HCT116 (cell line): ENCODE results near the gene MFAP3L. TPM values are rescaled to one million over a fixed set of nuclear protein-coding genes. Genes with fewer than 3 reads are reported as not detected.

Experiments
- ATAC-seq: fragments of 200-7000 bp; cut with Tn5 transposase; 2 replicates; pipeline ENCODE4 v1.9.1; 2020; ENCODE audit warnings: mild to moderate bottlenecking, moderate library complexity
- BruUV-seq: library from RNA; stranded (reverse); fragments of 400-500 nt; replicated peaks from 2 replicates; lab custom pipeline; 2021; lab: Mats Ljungman, UMichigan
- CTCF ChIA-PET: fragments of 300-600 bp; sonication (Branson Sonifier 250); formaldehyde crosslinking; loops from one replicate; lab custom pipeline; 2021; ENCODE audit warnings: antibody characterized with exemption; lab: Charles Lee
- POLR2A ChIA-PET: fragments of 300-600, 350-600 bp; sonication (Branson Sonifier 250); formaldehyde crosslinking; loops from one replicate; lab custom pipeline; 2021; ENCODE audit warnings: antibody characterized with exemption; lab: Charles Lee
- RAD21 ChIA-PET, 2 experiments: fragments of 300-600 bp; sonication (Branson Sonifier 250); formaldehyde crosslinking; loops; one replicate each; lab custom pipeline; 2023; ENCODE audit warnings: low total read pairs in 2 of 2; ENCODE audit not compliant: uncharacterized antibody in 2 of 2, unreplicated experiment in 2 of 2, low non-redundant PET in 1 of 2; lab: Charles Lee
- DNase-seq: peaks from one replicate; pipeline ENCODE4 v3.0.0-alpha.2; 2010; ENCODE audit warnings: low read depth, low spot score
- H2AFZ ChIP-seq: fragments of 200-600 bp; shearing (Covaris generic), sonication (generic); 2 replicates; pipeline ENCODE4 v1.6.1; 2017; ENCODE audit warnings: low read depth, mixed run types, mixed read lengths, antibody characterized with exemption, low read length; ENCODE audit not compliant: poor library complexity, severe bottlenecking
- H3K27ac ChIP-seq: 2 replicates; pipeline ENCODE4 v1.5.1; 2012; ENCODE audit warnings: low read depth, low read length
- H3K27me3 ChIP-seq: fragments of 200-600 bp; sonication (generic); 2 replicates; pipeline ENCODE4 v1.6.1; 2016; ENCODE audit warnings: mixed run types, low read length, mixed read lengths; ENCODE audit not compliant: insufficient read depth
- H3K36me3 ChIP-seq, 2 experiments: fragments of 200-500 bp in 1 of 2; fragments of 200-600 bp in 1 of 2; sonication (Bioruptor generic) in 1 of 2; sonication (generic) in 1 of 2; 2 replicates each; pipeline versions ENCODE4 v1.5.1 to v1.6.1; 2014 to 2016; ENCODE audit warnings: low read length in 2 of 2, inconsistent platforms in 1 of 2, mixed read lengths in 1 of 2, mixed run types in 1 of 2; ENCODE audit not compliant: insufficient read depth in 2 of 2, control insufficient read depth in 1 of 2
- H3K4me1 ChIP-seq, 2 experiments: fragments of 200-600 bp in 1 of 2; sonication (generic) in 1 of 2; 2 replicates each; pipeline versions ENCODE4 v1.5.1 to v1.6.1; 2012 to 2017; ENCODE audit warnings: low read length in 2 of 2, inconsistent platforms in 1 of 2, mild to moderate bottlenecking in 1 of 2, mixed read lengths in 1 of 2, mixed run types in 1 of 2, moderate library complexity in 1 of 2; ENCODE audit not compliant: insufficient read depth in 2 of 2, control insufficient read depth in 1 of 2
- H3K4me2 ChIP-seq: fragments of 200-600 bp; sonication (generic); 2 replicates; pipeline ENCODE4 v1.6.1; 2017; ENCODE audit warnings: mixed run types, low read length, mixed read lengths
- H3K4me3 ChIP-seq, 2 experiments: fragments of 200-600 bp in 1 of 2; sonication (generic) in 1 of 2; replicated peaks in 1 of 2; 2 replicates each; pipeline ENCODE4 v1.5.1; 2011 to 2016; ENCODE audit warnings: low read length in 2 of 2, control low read depth in 1 of 2, low read depth in 1 of 2, mild to moderate bottlenecking in 1 of 2, mixed read lengths in 1 of 2, mixed run types in 1 of 2
- H3K79me2 ChIP-seq: fragments of 200-600 bp; sonication (generic); 2 replicates; pipeline ENCODE4 v1.6.1; 2017; ENCODE audit warnings: mild to moderate bottlenecking, mixed run types, low read length, moderate library complexity, mixed read lengths; ENCODE audit not compliant: insufficient read depth
- H3K9ac ChIP-seq: fragments of 200-600 bp; sonication (generic); 2 replicates; pipeline ENCODE4 v1.6.1; 2016; ENCODE audit warnings: low read length, mixed read lengths
- H3K9me2 ChIP-seq: fragments of 200-600 bp; sonication (generic), shearing (Covaris generic); 2 replicates; pipeline ENCODE4 v1.6.1; 2017; ENCODE audit warnings: mixed run types, mild to moderate bottlenecking, moderate library complexity; ENCODE audit not compliant: insufficient read depth
- H3K9me3 ChIP-seq, 2 experiments: fragments of 200-500 bp in 1 of 2; fragments of 200-600 bp in 1 of 2; sonication (Bioruptor generic) in 1 of 2; sonication (generic) in 1 of 2; 2 replicates each; pipeline ENCODE4 v1.6.1; 2014 to 2017; ENCODE audit warnings: low read length in 2 of 2, mixed read lengths in 2 of 2, inconsistent platforms in 1 of 2, low read depth in 1 of 2, mild to moderate bottlenecking in 1 of 2, mixed run types in 1 of 2, moderate library complexity in 1 of 2; ENCODE audit not compliant: control insufficient read depth in 1 of 2, insufficient read depth in 1 of 2
- H4K20me1 ChIP-seq: fragments of 200-600 bp; sonication (generic), shearing (Covaris generic); 2 replicates; pipeline ENCODE4 v1.6.1; 2017; ENCODE audit warnings: mixed run types, mild to moderate bottlenecking, moderate library complexity; ENCODE audit not compliant: insufficient read depth
- CBX3 ChIP-seq: IDR thresholded peaks from 2 replicates; pipeline ENCODE4 v1.6.1; 2012; ENCODE audit warnings: low read depth
- CTCF ChIP-seq, 3 experiments: fragments of 200-600 bp in 1 of 3; sonication (generic) in 1 of 3; IDR thresholded peaks in 2 of 3; conservative IDR thresholded peaks in 1 of 3; 2 replicates each; pipeline ENCODE4 v1.5.1; 2012 to 2017; ENCODE audit warnings: low read depth in 2 of 3, low read length in 2 of 3, antibody characterized with exemption in 1 of 3, borderline replicate concordance in 1 of 3, control low read depth in 1 of 3, mild to moderate bottlenecking in 1 of 3, mixed read lengths in 1 of 3, mixed run types in 1 of 3, moderate library complexity in 1 of 3; ENCODE audit not compliant: insufficient read depth in 1 of 3
- EZH2phosphoT487 ChIP-seq: fragments of 200-600 bp; IDR thresholded peaks from 2 replicates; pipeline ENCODE4 v1.6.1; 2018; ENCODE audit warnings: antibody characterized with exemption, borderline replicate concordance
- JUND ChIP-seq: IDR thresholded peaks from 2 replicates; pipeline ENCODE4 v1.6.1; 2012
- MAX ChIP-seq: IDR thresholded peaks from 2 replicates; pipeline ENCODE4 v1.6.1; 2012
- POLR2AphosphoS5 ChIP-seq: IDR thresholded peaks from 2 replicates; pipeline ENCODE4 v1.6.1; 2011; ENCODE audit warnings: mild to moderate bottlenecking, low read depth, low read length, moderate library complexity
- SP1 ChIP-seq: IDR thresholded peaks from 2 replicates; pipeline ENCODE4 v1.6.1; 2012; ENCODE audit warnings: low read depth
- SRF ChIP-seq: IDR thresholded peaks from 2 replicates; pipeline ENCODE4 v1.6.1; 2012; ENCODE audit warnings: low read depth
- TCF7L2 ChIP-seq: IDR thresholded peaks from 2 replicates; pipeline ENCODE4 v1.7.0; 2011; ENCODE audit warnings: borderline replicate concordance, inconsistent platforms; ENCODE audit not compliant: insufficient read depth, insufficient read length; ENCODE audit errors: extremely low read depth
- ZFX ChIP-seq: fragments of 450-650 bp; IDR thresholded peaks from 2 replicates; pipeline ENCODE4 v1.6.1; 2017
- intact Hi-C: fragments of 100-400 bp; cut with micrococcal nuclease; formaldehyde crosslinking; loops from 2 replicates; pipeline ENCODE4 v1.10.0; 2022
- total RNA-seq: library from RNA; stranded (reverse); gene quantifications from one replicate; pipeline ENCODE4 v1.2.1, GENCODE V29; 2021; ENCODE audit not compliant: unreplicated experiment
- TF ChIP-seq, protein P1 (sequence below): IDR thresholded peaks from 2 replicates; pipeline ENCODE4 v1.6.1; 2011; ENCODE audit warnings: mild to moderate bottlenecking, low read length, moderate library complexity; ENCODE audit not compliant: insufficient replicate concordance; ENCODE audit errors: extremely low read depth

MFAP3L gene
- total RNA-seq, 1 experiment from 2014 or later, result 8.4 TPM

- H2AFZ ChIP-seq, result no peak overlapping the region
- H3K27me3 ChIP-seq, result no peaks in the 10 kb centered on the region
- H3K9ac ChIP-seq, result no peak overlapping the region
- ChIA-PET POLR2A (no interaction called here), CTCF (no interaction called here), RAD21 (no interaction called here)
- intact Hi-C loops, result no loop called here
- peak; percentile 61 for ATAC-seq
- H3K4me3 ChIP-seq, result no peak overlapping the region
- H3K27ac ChIP-seq, result no peak overlapping the region
- no peaks in the 10 kb centered on the region for H3K36me3 ChIP-seq
- H3K4me1 ChIP-seq, result no peaks in the 10 kb centered on the region
- TF ChIP-seq SP1 (no peak), MAX (no peak), EZH2phosphoT487 (no peak), POLR2AphosphoS5 (no peak)
- TF ChIP-seq, protein P1, sequence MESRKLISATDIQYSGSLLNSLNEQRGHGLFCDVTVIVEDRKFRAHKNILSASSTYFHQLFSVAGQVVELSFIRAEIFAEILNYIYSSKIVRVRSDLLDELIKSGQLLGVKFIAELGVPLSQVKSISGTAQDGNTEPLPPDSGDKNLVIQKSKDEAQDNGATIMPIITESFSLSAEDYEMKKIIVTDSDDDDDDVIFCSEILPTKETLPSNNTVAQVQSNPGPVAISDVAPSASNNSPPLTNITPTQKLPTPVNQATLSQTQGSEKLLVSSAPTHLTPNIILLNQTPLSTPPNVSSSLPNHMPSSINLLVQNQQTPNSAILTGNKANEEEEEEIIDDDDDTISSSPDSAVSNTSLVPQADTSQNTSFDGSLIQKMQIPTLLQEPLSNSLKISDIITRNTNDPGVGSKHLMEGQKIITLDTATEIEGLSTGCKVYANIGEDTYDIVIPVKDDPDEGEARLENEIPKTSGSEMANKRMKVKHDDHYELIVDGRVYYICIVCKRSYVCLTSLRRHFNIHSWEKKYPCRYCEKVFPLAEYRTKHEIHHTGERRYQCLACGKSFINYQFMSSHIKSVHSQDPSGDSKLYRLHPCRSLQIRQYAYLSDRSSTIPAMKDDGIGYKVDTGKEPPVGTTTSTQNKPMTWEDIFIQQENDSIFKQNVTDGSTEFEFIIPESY, result no peak
- no peaks in the 10 kb centered on the region for H4K20me1 ChIP-seq
- BruUV-seq, result no TSS peak
- no peak for DNase-seq
- no peak overlapping the region for H3K4me2 ChIP-seq
- no peaks in the 10 kb centered on the region for H3K79me2 ChIP-seq
- H3K9me3 ChIP-seq, result no peaks in the 10 kb centered on the region
- H3K9me2 ChIP-seq, result no peaks in the 10 kb centered on the region
Observed at GRCh38 chr4:170051402-170051801, 25.2 kb upstream of the MFAP3L start.

- no TSS peak for BruUV-seq
- Histone ChIP-seq H3K9me3 (no peaks in the 10 kb centered on the region), H3K4me3 (no peak overlapping the region), H3K9ac (no peak overlapping the region), H3K27me3 (no peaks in the 10 kb centered on the region)
- ATAC-seq, result no peak
- POLR2A ChIA-PET, result no interaction called here
- TF ChIP-seq JUND (no peak), SRF (no peak), CTCF (IDR thresholded peaks at IDR 0.05 in 2 of 3, conservative IDR thresholded peaks at IDR 0.05 in 1 of 3; ENCODE audit: borderline replicate concordance in 1 of 3, insufficient read depth in 1 of 3, low read depth in 2 of 3, low read length in 2 of 3) (no peak), POLR2AphosphoS5 (no peak), TCF7L2 (no peak), CBX3 (no peak), ZFX (no peak)
- TF ChIP-seq, all 23 proteins: peak for 0
- H3K79me2 ChIP-seq, result no peaks in the 10 kb centered on the region
- no peaks in the 10 kb centered on the region for H3K4me1 ChIP-seq
- H4K20me1 ChIP-seq, result no peaks in the 10 kb centered on the region
- no peaks in the 10 kb centered on the region for H3K9me2 ChIP-seq
- ChIA-PET CTCF (interaction anchor here (2.7 kb wide), 1 partner anchor 239 kb away, joined by 41 read pairs; no protein-coding TSS in a partner anchor), RAD21 (no interaction called here)
- no peak overlapping the region for H2AFZ ChIP-seq
- no peak for DNase-seq
- intact Hi-C loops, result no loop called here
- no peaks in the 10 kb centered on the region for H3K36me3 ChIP-seq
- no peak overlapping the region for H3K4me2 ChIP-seq
- no peak overlapping the region for H3K27ac ChIP-seq
Observed at GRCh38 chr4:170049766-170050165, 23.6 kb upstream of the MFAP3L start.
